ENCODE measurements around the gene HERPUD1. TPM values are rescaled to one million over a fixed set of nuclear protein-coding genes. Genes with fewer than 3 reads are reported as not detected.

Gene HERPUD1
- total and polyA plus RNA-seq, 2 of the 13 experiments (the other 11 are each of a cell fraction or from before 2014, with no cell fraction given): 96.2 to 323 TPM

DNA sequence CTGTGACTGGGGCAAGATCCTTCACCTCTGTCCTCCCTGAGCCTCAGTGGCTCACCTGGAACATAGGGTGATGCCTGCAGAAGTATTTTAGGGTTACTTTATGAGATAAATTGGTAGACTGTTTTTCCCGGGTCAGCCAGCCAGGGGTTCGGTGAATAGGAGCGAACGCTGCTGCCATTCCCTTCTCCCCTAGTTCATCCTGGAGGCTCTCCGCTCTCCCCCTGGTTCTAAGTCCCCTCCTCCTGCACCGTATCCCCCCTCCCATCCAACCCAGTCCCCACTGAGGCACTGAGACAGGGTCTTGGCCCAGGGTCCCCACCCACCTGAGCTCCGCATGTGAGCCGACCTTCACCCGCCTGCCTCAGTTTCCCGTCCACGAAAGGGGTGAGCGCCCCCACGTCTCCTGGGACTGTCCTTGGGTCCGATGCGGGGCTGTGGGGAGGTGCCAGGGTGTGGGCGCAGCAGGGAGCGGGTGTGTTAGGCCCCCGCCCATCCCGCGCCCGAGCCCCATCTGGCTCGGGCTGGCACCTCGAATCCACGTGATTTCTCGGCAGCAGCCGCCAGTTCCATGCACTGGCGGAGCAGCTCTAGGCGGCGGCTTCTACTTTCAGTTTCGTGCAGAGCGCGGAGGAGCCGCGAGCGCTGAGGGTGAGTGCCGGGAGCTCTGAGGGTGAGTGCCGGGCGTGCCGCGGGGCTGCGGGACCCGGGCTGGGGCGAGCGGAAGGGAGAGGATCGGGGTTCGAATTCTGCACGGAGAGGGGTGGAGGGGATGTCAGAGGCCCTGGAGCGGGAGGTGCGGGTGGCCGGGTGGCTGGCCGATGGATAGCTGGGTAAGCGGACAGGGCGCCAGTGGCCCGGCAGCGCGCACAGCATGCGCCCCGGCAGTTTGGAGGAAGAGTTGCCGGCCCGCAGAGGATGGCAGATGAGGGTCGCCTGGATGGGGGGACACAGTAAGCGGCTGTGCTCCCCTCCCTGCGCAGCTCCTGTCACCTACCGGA lies 57.3 kb downstream of the HERPUD1 start, which contains the start of gene NLRC5 (continued):
- no peak for TF ChIP-seq ZBED4 (CRISPR knock-in tag; IDR thresholded peaks at IDR 0.05; ENCODE audit: borderline replicate concordance)
- TF ChIP-seq, protein P1, sequence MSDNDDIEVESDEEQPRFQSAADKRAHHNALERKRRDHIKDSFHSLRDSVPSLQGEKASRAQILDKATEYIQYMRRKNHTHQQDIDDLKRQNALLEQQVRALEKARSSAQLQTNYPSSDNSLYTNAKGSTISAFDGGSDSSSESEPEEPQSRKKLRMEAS (IDR thresholded peaks at IDR 0.05): peak; percentile 82
- no peak for TF ChIP-seq ZNF335 (CRISPR knock-in tag; IDR thresholded peaks at IDR 0.05)
- TF ChIP-seq KLF15 (CRISPR knock-in tag; IDR thresholded peaks at IDR 0.05; ENCODE audit: borderline replicate concordance): peak; percentile 46; the same call in 1 of the 2 replicates
- no peak for TF ChIP-seq CENPX (CRISPR knock-in tag; IDR thresholded peaks at IDR 0.05)
- no peak; the same call in 1 of the 2 replicates for TF ChIP-seq LBX2 (CRISPR knock-in tag; IDR thresholded peaks at IDR 0.05; ENCODE audit: borderline replicate concordance)
- TF ChIP-seq, protein P2, sequence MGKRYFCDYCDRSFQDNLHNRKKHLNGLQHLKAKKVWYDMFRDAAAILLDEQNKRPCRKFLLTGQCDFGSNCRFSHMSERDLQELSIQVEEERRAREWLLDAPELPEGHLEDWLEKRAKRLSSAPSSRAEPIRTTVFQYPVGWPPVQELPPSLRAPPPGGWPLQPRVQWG (CRISPR knock-in tag; IDR thresholded peaks at IDR 0.05; ENCODE audit: borderline replicate concordance, low read depth): no peak
- TF ChIP-seq ZNF543 (CRISPR knock-in tag; IDR thresholded peaks at IDR 0.05): no peak; the same call in 1 of the 2 replicates
- TF ChIP-seq HIC2 (CRISPR knock-in tag; IDR thresholded peaks at IDR 0.05; ENCODE audit: low read depth): peak; percentile 78; the same call in 1 of the 2 replicates
- no peak for TF ChIP-seq NCOA5 (CRISPR knock-in tag; IDR thresholded peaks at IDR 0.05)
- TF ChIP-seq RAD21 (CRISPR knock-in tag; IDR thresholded peaks at IDR 0.05): peak; percentile 18; the same call in 1 of the 2 replicates
- peak; percentile 72; the same call in 1 of the 2 replicates for TF ChIP-seq MEF2D (CRISPR knock-in tag; IDR thresholded peaks at IDR 0.05)
- no peak for TF ChIP-seq ZNF567 (CRISPR knock-in tag; IDR thresholded peaks at IDR 0.05; ENCODE audit: borderline replicate concordance)
- TF ChIP-seq NONO (IDR thresholded peaks at IDR 0.05): no peak
- peak; percentile 57; the same call in 1 of the 2 replicates for TF ChIP-seq NONO (CRISPR knock-in tag; conservative IDR thresholded peaks at IDR 0.05)
- peak; percentile 86 for TF ChIP-seq ZNF766 (CRISPR knock-in tag; IDR thresholded peaks at IDR 0.05; ENCODE audit: borderline replicate concordance)
- no peak for TF ChIP-seq TSC22D2 (CRISPR knock-in tag; IDR thresholded peaks at IDR 0.05; ENCODE audit: borderline replicate concordance)
- TF ChIP-seq ZBTB7B (CRISPR knock-in tag; IDR thresholded peaks at IDR 0.05): no peak; the same call in 1 of the 2 replicates
- no peak for TF ChIP-seq JARID2 (CRISPR knock-in tag; IDR thresholded peaks at IDR 0.05; ENCODE audit: insufficient replicate concordance)
- TF ChIP-seq ZFP62 (CRISPR knock-in tag; IDR thresholded peaks at IDR 0.05): no peak
- TF ChIP-seq PHF5A (CRISPR knock-in tag; IDR thresholded peaks at IDR 0.05; ENCODE audit: low read depth, unreplicated experiment): no peak
- TF ChIP-seq ETV5 (CRISPR knock-in tag; IDR thresholded peaks at IDR 0.05; ENCODE audit: borderline replicate concordance): no peak
